Right cardiac atrium (tissue), 5 donors: ENCODE data around the gene RNF5. TPM values are rescaled to one million over a fixed set of nuclear protein-coding genes. Genes with fewer than 3 reads are reported as not detected.
A peak's percentile ranks its signal among the peaks of the same experiment; 100 is the strongest.
"Not testable (repeated sequence)": the region's sequence is repeated elsewhere in the genome, so short reads cannot be mapped to it uniquely, and the experiment has no call there.

Source experiments
- ATAC-seq, 2 donors: fragments of 200-7000 bp; cut with Tn5 transposase; one replicate each; pipeline versions ENCODE4 v1.8.0 to v1.9.1; 2020; ENCODE audit warnings: moderate library complexity in 2 of 2, mild to moderate bottlenecking in 1 of 2
- DNase-seq, 3 donors: peaks; one replicate each; pipeline ENCODE4 v3.0.0-alpha.2; 2020
- H3K27ac ChIP-seq: one replicate; pipeline ENCODE4 v1.5.1; 2013; ENCODE audit warnings: mild to moderate bottlenecking, low read length, control low read depth, moderate library complexity
- H3K27me3 ChIP-seq: one replicate; pipeline ENCODE4 v1.6.1; 2013; ENCODE audit not compliant: control insufficient read depth, insufficient read depth
- H3K4me1 ChIP-seq: one replicate; pipeline ENCODE4 v1.6.1; 2013; ENCODE audit warnings: low read length; ENCODE audit not compliant: control insufficient read depth, insufficient read depth
- H3K4me3 ChIP-seq: one replicate; pipeline ENCODE4 v1.5.1; 2013; ENCODE audit warnings: low read length, control low read depth
- H3K9me3 ChIP-seq: one replicate; pipeline ENCODE4 v1.6.1; 2013; ENCODE audit warnings: low read length; ENCODE audit not compliant: control insufficient read depth
- WGBS: extraction: QIAGEN DNeasy Blood & Tissue Kit; methylation state at CpG from one replicate; pipeline ENCODE4 v1.1.7; 2013; 5-methylcytosine and 5-hydroxymethylcytosine counted together
- intact Hi-C, 4 donors: fragments of 100-400 bp; cut with DNase I; formaldehyde crosslinking; loops; one replicate each; pipeline versions ENCODE4 v1.11.0 to v1.14.0; 2022 to 2023
- polyA plus RNA-seq: library from polyadenylated mRNA; stranded (reverse); fragments of 200-250 nt; gene quantifications from one replicate; pipeline ENCODE4 v1.2.3, GENCODE V29; 2013
- total RNA-seq, 4 donors: library from RNA; stranded (reverse); fragmentation: NEBNext Ultra II Directional; extraction: Animal tissue kit (Norgen Biotek cat#: 25700); gene quantifications; one replicate each; pipeline ENCODE4 v1.2.1, GENCODE V29; 2021
- donor health status: healthy with polysubstance abuse.
- donor health status: DM: no; HTN: yes; CAD: no.
- donor health status: DM: no; HTN: no; CAD: no.
- donor health status: DM: no; HTN: yes; CAD: no; lungs with severe emphysema.
- donor health status: DM: yes; HTN: yes; CAD: no.

The RNF5 gene
- total and polyA plus RNA-seq, 5 donors: 73.2 to 118 (median 78.3) TPM

- Histone ChIP-seq H3K4me1 (peaks cover 9% of the 10 kb centered on the region), H3K27ac (peak overlapping the region; percentile 19), H3K4me3 (no peak overlapping the region), H3K9me3 (no peaks in the 10 kb centered on the region), H3K27me3 (no peaks in the 10 kb centered on the region)
- DNase-seq: no peak
- ATAC-seq: no peak
- WGBS: 61% methylated on average over 12 of the region's 12 CpGs
- intact Hi-C loops: no loop called here
These were observed 9.0 kb downstream of the RNF5 start for GRCh38 chr6:32187009-32187709.

- H3K27ac ChIP-seq, H3K4me3 ChIP-seq, H3K4me1 ChIP-seq, H3K27me3 ChIP-seq, ATAC-seq, intact Hi-C loops, DNase-seq, H3K9me3 ChIP-seq: not testable (repeated sequence)
- 63% methylated on average over 18 of the region's 18 CpGs for WGBS
These were observed 9.6 kb downstream of the RNF5 start for GRCh38 chr6:32187725-32188380.

- peak overlapping the region; percentile 96 for H3K4me3 ChIP-seq
- WGBS: 9% methylated on average over 13 of the region's 13 CpGs
- H3K27me3 ChIP-seq: no peaks in the 10 kb centered on the region
- DNase-seq (peak in 1 of 3 donors; percentile 68), ATAC-seq (no peak)
- peaks cover 9% of the 10 kb centered on the region for H3K4me1 ChIP-seq
- no peaks in the 10 kb centered on the region for H3K9me3 ChIP-seq
- intact Hi-C loops: no loop called here
- H3K27ac ChIP-seq: peak overlapping the region; percentile 90
These were observed 10.3 kb downstream of the RNF5 start for GRCh38 chr6:32188381-32189068.

- Histone ChIP-seq H3K4me1 (peaks cover 9% of the 10 kb centered on the region), H3K4me3 (peak overlapping the region; percentile 96), H3K27me3 (no peaks in the 10 kb centered on the region), H3K27ac (peak overlapping the region; percentile 90), H3K9me3 (no peaks in the 10 kb centered on the region)
- DNase-seq: no peak
- ATAC-seq: peak; percentile 0 to 1
- intact Hi-C loops: no loop called here
- WGBS: 1% methylated on average over 10 of the region's 10 CpGs
These were observed 11.0 kb downstream of the RNF5 start for GRCh38 chr6:32189069-32189741.

- DNase-seq (peak; percentile 58 to 87 (median 81)), ATAC-seq (peak; percentile 2 to 3)
- H3K4me1 ChIP-seq: peaks cover 9% of the 10 kb centered on the region
- H3K27ac ChIP-seq: peak overlapping the region; percentile 90
- no peaks in the 10 kb centered on the region for H3K9me3 ChIP-seq
- 15% methylated on average over 23 of the region's 23 CpGs for WGBS
- H3K27me3 ChIP-seq: no peaks in the 10 kb centered on the region
- peak overlapping the region; percentile 96 for H3K4me3 ChIP-seq
- intact Hi-C loops: no loop called here
These were observed 11.5 kb downstream of the RNF5 start for GRCh38 chr6:32189742-32190053.

DNA sequence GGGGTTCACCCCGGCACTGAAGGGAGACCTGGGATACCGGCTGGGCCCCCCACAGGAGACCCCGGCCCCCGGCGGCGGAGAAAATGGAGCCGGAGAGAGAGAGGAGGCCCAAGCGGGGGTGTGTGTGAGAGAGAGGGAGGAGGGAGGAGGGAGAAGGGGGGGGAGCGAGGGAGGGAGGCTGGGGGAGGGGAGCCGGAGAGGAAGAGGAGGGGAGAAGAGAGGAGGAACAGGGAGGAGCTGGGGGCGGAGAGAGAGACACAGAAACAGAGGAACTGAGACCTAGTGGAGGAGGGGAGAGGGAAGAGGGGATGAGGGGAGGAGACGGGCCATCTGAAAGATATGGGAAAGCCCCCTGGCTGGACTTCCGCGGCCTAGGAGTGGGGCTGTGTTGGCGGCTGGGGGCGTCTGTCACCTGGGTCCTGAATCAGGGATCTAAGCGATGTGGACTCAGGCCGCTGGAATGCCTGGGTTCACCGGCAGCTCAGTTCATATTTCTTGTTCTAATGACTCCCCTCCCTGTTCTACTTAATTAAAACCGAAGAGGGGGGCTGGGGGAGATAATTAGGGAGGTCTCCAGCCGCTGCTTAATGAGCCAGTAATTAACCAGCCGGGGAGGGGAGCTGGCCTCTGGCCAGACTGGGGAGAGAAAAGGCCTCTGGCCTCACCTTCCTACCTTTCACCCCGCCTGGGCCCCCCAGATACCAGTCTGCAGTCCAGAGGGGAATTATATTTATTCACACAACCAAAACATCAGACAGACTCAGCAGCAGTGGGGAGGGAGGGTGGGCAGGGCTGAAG is 12.0 kb downstream of the RNF5 start, which contains the start of gene PBX2:
Gene PBX2, minus strand, starts transcription at position 149 of the 798 bp plus-strand sequence. CDS start 287 bp downstream, outside the sequence.
- WGBS: 1% methylated on average over 23 of the region's 23 CpGs
- H3K27ac ChIP-seq: peak within 1 kb of the TSS; percentile 99
- H3K27me3 ChIP-seq: no peaks in the 10 kb centered on the region
- H3K4me1 ChIP-seq: peaks cover 9% of the 10 kb centered on the region
- H3K9me3 ChIP-seq: no peaks in the 10 kb centered on the region
- DNase-seq (peak; percentile 93 to 96 (median 96)), ATAC-seq (peak; percentile 74 to 84)
- intact Hi-C loops: no loop called here
- peak within 1 kb of the TSS; percentile 96 for H3K4me3 ChIP-seq

- H3K4me3 ChIP-seq: peak overlapping the region; percentile 96
- intact Hi-C loops: no loop called here
- H3K27ac ChIP-seq: peak overlapping the region; percentile 99
- H3K27me3 ChIP-seq: no peaks in the 10 kb centered on the region
- H3K4me1 ChIP-seq: peaks cover 5% of the 10 kb centered on the region
- DNase-seq: no peak
- no peak for ATAC-seq
- 81% methylated on average over 8 of the region's 8 CpGs for WGBS
- H3K9me3 ChIP-seq: no peaks in the 10 kb centered on the region
These were observed 12.9 kb downstream of the RNF5 start for GRCh38 chr6:32190911-32191677.

DNA sequence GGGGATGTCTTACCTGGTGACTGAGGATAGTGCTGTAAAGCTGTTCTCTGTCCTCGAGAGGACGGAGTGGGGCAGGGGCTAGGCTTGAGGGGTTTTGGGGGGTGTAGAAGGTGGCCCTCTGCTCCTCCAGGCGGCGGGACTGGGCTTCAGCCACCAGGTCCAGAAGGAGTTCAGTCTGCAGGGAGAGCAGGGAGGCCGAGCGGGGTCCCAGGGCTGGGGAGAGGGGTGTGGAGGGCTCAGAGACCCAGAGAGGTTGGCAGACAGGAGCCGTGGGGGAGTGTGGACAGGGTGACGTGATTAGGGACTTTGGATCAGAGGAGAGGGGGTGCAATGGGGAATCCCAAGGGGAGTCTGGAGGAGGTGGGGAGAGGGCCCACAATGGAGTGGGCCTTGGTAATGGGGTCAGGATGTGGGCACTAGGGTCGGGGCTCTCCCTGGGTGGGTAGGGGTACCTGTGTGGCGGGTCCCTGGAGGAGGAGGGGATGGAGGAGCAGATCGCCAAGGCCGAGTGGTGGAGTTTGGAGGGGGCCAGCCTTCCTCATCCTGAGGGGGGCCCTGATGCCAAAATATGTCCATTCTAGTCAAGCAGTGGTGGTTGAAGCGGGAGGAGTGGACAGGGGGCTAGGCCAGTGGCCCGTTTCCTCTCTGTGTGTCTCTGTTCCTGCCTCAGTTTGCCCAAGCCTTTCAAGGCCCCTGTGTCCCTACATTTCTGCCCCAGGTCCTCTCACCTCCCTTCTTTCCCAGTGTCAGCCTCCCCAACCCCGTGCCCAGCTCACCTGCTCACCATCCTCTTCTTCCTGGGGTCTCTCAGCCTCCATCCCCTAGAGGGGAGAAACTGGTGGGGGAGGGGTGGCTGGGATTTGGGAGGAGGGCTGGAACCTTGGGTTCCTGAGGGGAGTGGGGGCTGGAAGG is 13.7 kb downstream of the RNF5 start:
- Histone ChIP-seq H3K27me3 (no peaks in the 10 kb centered on the region), H3K9me3 (no peaks in the 10 kb centered on the region), H3K4me3 (peak overlapping the region; percentile 36), H3K27ac (peak overlapping the region; percentile 75), H3K4me1 (peaks cover 3% of the 10 kb centered on the region)
- intact Hi-C loops: no loop called here
- 71% methylated on average over 15 of the region's 15 CpGs for WGBS
- DNase-seq: no peak
- ATAC-seq: no peak

- 19% methylated on average over 5 of the region's 5 CpGs for WGBS
- no peak for ATAC-seq
- H3K27ac ChIP-seq: peak within 1 kb of the TSS; percentile 75
- DNase-seq: peak; percentile 71 to 89 (median 85)
- intact Hi-C loops: no loop called here
- H3K4me1 ChIP-seq: peaks cover 5% of the 10 kb centered on the region
- no peaks in the 10 kb centered on the region for H3K27me3 ChIP-seq
- no peaks in the 10 kb centered on the region for H3K9me3 ChIP-seq
- H3K4me3 ChIP-seq: peak within 1 kb of the TSS; percentile 36
These were observed 14.4 kb downstream of the RNF5 start, which contains the start of gene GPSM3 for GRCh38 chr6:32192608-32193039. Gene GPSM3 (minus strand): TSS chr6:32192643. CDS start chr6:32192513, 130 bp downstream.
